ENCODE results near the gene TMEM59L. TPM values are rescaled to one million over a fixed set of nuclear protein-coding genes. Genes with fewer than 3 reads are reported as not detected.

The TMEM59L gene
- total RNA-seq, 1 donor from 2014 or later, result 4.9 TPM

DNA sequence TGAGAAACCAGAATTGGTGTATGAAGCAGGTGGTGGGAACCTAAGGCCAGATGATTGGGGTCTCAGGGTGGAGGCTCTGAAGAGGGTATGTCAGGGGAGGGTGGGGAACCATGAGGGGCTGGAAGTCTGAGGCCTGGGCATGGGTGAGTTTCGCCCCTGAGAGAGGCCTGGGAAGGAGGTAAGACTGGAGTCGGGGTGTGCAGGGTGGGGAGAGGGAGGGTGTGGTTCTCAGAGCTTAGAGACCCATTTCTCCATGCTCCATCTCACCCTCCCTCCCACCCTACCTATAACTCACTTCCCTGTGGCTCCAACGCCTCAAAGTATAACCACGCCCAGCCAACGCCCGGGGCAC is 23.1 kb downstream of the TMEM59L start:
- Mint-ChIP-seq H3K4me3 (peak overlapping the region; percentile 82), H3K27ac (peak overlapping the region; percentile 56), H3K36me3 (no peaks in the 10 kb centered on the region), H3K27me3 (ENCODE audit: low read depth) (peaks cover 10% of the 10 kb centered on the region), H3K9me3 (no peaks in the 10 kb centered on the region), H3K4me1 (peaks cover 13% of the 10 kb centered on the region)
- DNase-seq (ENCODE audit: low spot score in 2 of 2, unreplicated experiment in 2 of 2), result no peak
- TF ChIP-seq, protein P1, sequence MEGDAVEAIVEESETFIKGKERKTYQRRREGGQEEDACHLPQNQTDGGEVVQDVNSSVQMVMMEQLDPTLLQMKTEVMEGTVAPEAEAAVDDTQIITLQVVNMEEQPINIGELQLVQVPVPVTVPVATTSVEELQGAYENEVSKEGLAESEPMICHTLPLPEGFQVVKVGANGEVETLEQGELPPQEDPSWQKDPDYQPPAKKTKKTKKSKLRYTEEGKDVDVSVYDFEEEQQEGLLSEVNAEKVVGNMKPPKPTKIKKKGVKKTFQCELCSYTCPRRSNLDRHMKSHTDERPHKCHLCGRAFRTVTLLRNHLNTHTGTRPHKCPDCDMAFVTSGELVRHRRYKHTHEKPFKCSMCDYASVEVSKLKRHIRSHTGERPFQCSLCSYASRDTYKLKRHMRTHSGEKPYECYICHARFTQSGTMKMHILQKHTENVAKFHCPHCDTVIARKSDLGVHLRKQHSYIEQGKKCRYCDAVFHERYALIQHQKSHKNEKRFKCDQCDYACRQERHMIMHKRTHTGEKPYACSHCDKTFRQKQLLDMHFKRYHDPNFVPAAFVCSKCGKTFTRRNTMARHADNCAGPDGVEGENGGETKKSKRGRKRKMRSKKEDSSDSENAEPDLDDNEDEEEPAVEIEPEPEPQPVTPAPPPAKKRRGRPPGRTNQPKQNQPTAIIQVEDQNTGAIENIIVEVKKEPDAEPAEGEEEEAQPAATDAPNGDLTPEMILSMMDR (IDR thresholded peaks at IDR 0.05; ENCODE audit: unreplicated experiment), result no peak

- Mint-ChIP-seq H3K4me3 (peak overlapping the region; percentile 82), H3K36me3 (no peaks in the 10 kb centered on the region), H3K27ac (peak overlapping the region; percentile 85), H3K4me1 (peaks cover 13% of the 10 kb centered on the region), H3K27me3 (ENCODE audit: low read depth) (peaks cover 10% of the 10 kb centered on the region), H3K9me3 (no peaks in the 10 kb centered on the region)
- peak; percentile 99 to 100 for DNase-seq (ENCODE audit: low spot score in 2 of 2, unreplicated experiment in 2 of 2)
- TF ChIP-seq, protein P1 (IDR thresholded peaks at IDR 0.05; ENCODE audit: unreplicated experiment), result no peak
Observed at GRCh38 chr19:18636183-18636968, 23.7 kb downstream of the TMEM59L start.

- Mint-ChIP-seq H3K36me3 (no peaks in the 10 kb centered on the region), H3K27me3 (ENCODE audit: low read depth) (peaks cover 10% of the 10 kb centered on the region), H3K4me1 (peaks cover 13% of the 10 kb centered on the region)
Observed at GRCh38 chr19:18636969-18637629, 24.4 kb downstream of the TMEM59L start, which contains the start of gene KLHL26. KLHL26 (plus strand) TSS chr19:18637028; CDS start chr19:18637055, 27 bp downstream.

GRCh38 chr19:18637673-18638630 is 25.3 kb downstream of the TMEM59L start:
- Mint-ChIP-seq H3K36me3 (no peaks in the 10 kb centered on the region), H3K27ac (peak overlapping the region; percentile 43), H3K27me3 (ENCODE audit: low read depth) (peaks cover 10% of the 10 kb centered on the region), H3K9me3 (no peaks in the 10 kb centered on the region), H3K4me3 (peak overlapping the region; percentile 82), H3K4me1 (peaks cover 13% of the 10 kb centered on the region)
- no peak for DNase-seq (ENCODE audit: low spot score in 2 of 2, unreplicated experiment in 2 of 2)
- TF ChIP-seq, protein P1 (IDR thresholded peaks at IDR 0.05; ENCODE audit: unreplicated experiment), result no peak

More at GRCh38 chr19:18636969-18637629, 24.4 kb downstream of the TMEM59L start, which contains the start of gene KLHL26:
- Mint-ChIP-seq H3K4me3 (peak within 1 kb of the TSS; percentile 82), H3K27ac (peak within 1 kb of the TSS; percentile 85), H3K9me3 (no peaks in the 10 kb centered on the region)
- TF ChIP-seq, protein P1 (IDR thresholded peaks at IDR 0.05; ENCODE audit: unreplicated experiment), result no peak
- no peak for DNase-seq (ENCODE audit: low spot score in 2 of 2, unreplicated experiment in 2 of 2)

DNA sequence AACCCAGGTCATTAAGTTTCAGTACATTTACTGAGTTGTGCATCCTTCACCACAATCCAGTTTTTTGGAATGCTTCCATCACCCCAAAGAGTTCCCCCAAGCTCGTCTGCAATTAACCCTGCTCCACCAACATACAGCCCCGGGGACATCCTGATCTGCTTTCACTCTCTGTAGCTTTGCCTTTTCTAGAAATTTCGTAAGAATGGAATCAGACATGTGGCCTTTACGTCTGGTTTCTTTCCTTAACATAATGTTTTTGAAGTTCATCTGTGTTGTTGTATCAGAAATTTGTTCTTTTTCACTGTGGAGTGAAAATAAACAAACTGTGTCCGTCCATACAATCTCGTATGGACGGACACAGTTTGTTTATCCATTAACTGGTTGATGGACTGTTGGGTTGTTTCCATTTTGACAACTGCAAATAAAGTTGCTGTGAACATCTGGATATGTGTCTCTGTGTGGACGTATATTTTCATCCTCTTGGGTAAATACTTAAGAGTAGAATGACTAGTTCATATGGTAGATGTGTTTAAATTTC is 27.1 kb downstream of the TMEM59L start:
- Mint-ChIP-seq H3K36me3 (no peaks in the 10 kb centered on the region), H3K27ac (no peak overlapping the region), H3K9me3 (peaks cover 7% of the 10 kb centered on the region), H3K27me3 (ENCODE audit: low read depth) (peaks cover 2% of the 10 kb centered on the region), H3K4me3 (no peak overlapping the region), H3K4me1 (peaks cover 13% of the 10 kb centered on the region)
- DNase-seq (ENCODE audit: low spot score in 2 of 2, unreplicated experiment in 2 of 2), result no peak
- TF ChIP-seq, protein P1 (IDR thresholded peaks at IDR 0.05; ENCODE audit: unreplicated experiment), result no peak

All from mesothelial cell of epicardium (in vitro differentiated cells).